GM18499 (cell line): ENCODE measurements around the gene NTNG1.

Experiments
- ATAC-seq: cut with Tn5 transposase; IDR thresholded peaks from one replicate; pipeline ENCODE4 v1.9.1; 2021; ENCODE audit warnings: moderate number of reproducible peaks; ENCODE audit not compliant: insufficient read depth, unreplicated experiment

NTNG1 gene

DNA sequence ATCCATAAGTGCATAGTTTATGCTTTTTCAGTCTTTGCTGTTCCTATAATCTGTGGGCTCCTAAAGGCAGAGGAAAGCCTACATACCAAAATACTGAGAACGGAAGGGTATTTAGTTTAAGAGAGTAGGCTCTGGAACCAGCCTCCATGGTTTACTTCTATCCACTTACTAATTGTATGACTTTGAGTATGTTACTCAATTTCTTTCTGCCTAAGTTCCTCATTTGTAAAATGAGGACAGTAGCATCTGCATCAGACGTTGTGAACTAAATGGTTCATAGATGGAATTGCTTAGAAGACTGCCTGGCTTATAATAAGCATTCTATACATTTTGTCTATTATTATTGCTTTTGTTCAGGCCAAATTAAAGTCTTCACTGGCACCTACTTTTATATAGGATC is 111.0 kb downstream of the NTNG1 start:
- ATAC-seq, result no peak

DNA sequence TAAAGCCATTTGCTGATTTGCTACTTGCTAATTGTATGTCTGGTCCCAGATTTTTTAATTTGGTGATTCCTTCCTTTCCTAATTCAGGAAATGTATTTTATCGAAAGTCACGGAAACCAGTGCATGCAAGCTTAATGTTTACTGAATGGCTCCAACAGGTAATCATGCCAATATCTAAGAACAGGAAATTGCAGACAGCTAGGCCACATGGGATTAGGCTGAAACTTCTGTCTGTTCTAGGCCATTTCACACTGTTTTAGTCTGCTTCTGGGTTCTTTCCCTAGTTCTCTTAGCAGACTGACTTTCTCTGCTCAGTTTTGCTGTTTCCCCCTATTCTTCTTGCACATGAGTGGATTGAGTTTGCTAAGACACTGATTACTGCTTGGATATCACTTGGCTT is 111.4 kb downstream of the NTNG1 start:
- ATAC-seq, result no peak

DNA sequence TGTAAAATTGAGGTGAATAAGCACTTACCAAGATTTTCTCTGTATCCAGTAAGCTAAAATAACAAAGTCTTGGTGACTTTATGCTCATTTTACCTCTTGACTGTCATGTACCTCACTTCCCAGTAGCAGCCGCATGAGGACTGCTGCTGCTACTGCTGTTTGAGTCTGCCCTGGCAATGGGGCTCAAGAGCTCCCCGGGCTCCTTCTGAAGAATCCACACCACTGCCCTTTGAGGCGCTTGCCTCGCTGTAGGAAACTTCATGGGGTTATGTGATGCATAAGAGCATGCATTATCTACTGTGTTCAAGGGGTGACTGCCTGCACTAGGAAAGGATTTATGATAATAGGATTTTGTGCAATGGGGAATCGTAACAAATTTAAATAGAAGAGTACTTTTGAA is 113.5 kb downstream of the NTNG1 start:
- no peak for ATAC-seq

DNA sequence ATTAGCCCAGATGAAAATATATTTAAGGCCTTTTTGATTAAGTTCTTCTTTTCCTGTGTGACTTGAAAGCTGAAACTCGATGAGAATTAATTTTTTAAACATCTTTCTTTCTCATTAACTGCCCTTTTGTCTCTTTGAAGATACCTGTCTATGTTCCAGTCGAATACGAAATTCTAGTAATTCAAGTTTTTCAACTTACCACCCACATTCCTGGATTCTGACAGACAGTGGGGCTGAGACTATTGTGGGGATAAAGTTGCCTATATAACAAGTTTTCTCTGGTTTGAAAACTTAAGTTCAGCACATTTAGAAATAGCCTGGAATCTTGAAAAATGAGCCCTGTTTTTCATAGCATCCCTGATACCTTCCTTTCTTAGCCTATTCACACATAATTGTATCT is 114.6 kb downstream of the NTNG1 start:
- ATAC-seq, result no peak

DNA sequence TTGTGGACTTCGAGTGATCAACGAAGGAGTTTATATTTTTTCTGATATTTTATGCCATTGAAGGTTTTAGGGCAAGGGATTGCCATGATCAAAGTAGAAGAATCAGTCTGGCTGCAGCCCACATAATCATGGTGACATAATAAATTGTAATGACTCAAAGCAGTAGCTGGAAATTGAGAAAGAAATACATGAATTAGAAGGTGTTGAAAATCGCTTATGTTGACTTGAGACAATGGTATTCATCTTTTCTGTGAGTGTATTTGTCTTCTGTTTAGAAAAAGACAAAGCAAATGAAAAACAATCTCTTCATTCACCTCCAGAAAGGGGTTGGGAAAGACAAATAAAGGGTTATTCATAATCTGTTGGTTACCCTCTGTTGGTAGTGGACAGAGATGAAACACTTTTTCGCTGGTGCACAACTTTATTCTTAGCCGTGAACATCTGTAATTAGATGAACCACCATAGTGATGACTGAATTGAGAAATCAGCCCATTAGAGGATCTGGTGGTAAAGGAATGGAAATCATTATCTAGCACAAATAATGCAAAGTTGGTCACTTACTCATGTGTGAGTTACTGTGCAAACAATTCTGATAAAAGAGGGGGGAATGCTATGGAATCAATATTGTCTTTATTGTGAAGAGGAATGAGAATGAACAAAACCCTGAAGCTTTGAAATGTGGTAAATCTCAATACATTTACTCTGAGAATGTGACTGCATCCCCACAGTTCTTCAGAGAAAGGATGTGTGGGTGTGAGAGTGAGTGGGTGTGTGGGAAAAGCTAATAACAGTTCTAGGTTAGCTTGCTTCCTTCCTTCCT is 121.8 kb downstream of the NTNG1 start:
- no peak for ATAC-seq

DNA sequence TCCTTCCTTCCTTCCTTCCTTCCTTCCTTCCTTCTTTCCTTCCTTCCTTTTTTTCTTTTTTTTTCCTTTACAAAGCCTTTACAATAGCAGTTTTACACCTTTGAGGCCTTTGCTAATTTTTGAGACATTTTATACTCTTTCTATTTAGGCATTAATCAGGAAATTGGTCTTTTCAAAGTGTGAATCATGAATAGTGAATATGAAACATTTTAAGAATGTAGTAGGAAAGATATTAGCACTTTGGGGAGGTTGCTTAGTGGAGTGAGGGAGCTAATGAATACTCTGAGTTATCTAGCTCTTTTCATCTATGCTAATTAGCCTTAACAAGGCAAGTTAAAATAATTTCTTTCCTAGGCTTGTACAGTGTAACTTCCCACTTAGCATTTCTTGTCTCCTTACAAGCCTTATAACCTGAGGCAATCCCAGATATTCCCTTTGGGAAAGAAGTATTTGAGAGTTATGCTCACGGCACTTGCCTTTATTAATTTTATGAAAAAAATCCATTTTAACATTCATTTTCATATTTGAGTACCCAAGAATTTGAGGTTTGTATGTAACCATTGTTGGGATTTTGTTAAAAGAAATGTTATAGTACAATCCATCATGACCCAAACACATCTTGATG is 122.6 kb downstream of the NTNG1 start:
- ATAC-seq, result no peak

DNA sequence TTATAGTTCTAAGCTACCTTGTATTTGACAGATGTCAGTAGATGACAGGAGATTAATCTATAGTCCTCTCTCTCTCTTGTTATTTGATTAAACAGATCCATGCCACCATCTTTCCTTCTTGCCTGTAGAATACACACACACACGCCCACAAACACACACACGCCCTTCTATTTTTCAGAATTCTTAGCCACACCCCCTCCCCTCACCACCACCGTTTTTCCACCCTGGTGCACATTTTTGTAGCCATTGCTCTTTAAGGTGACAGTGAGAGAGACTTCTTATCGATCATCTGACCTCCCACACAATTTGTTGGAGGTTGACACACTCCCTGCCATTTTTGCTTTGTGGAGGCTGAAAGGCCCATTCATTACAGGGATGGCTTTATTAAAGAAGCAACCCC is 123.2 kb downstream of the NTNG1 start:
- ATAC-seq, result no peak

DNA sequence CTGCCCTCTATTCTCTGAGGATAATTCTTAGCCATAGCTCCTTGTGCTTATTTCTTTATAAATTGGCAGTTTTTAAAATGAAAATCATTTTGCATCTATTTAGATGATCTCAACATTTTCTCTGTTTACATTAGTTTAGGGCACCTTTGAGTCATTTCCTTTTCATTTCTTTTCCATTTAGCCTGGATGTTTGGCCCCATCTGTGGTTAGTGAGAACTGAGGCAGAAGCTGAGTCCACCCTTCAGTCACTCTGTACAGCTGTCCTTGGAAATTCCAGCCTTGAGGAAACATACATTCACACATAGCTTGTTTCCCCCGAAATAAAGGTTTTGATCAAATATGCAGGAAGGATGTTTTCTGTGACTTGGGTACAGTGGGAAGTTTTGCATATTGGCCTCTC is 123.7 kb downstream of the NTNG1 start:
- ATAC-seq, result no peak

DNA sequence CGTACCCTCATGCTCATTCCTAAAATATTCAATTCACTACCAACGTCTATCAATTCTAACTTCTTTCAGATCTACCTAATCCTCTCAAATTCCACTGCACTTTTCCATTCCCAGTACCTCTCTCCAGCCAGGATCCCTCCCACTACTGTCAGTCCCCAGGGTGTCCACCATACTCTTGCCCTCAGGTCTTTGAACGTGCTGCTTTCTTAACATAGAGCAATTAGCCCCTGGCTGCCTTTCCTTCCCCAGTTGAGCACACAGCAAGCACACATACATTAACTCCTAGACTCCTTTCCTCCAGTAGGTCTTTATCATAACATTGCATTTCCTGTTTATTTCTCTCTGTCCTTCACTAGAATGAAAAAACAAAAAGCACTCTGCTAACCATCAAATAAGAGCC is 126.7 kb downstream of the NTNG1 start:
- ATAC-seq, result no peak

DNA sequence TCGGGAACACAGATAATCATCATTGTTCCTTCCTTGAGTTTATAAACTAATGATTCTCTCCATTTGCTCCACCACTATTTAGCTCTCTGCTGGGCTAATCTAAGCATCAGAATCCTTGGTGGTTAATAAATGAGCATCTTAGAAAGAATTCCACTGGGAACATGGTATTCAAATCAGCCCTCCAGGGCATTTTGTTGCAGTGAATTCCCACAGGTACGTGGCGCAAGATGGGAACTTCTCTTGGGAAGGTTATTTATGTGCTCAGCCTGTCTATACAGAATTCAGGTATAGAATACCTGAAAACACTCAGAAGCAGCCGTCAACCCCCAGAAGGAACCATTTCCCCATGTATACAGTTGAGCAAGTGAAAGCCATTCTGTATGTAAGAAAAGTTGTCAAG is 131.5 kb downstream of the NTNG1 start:
- no peak for ATAC-seq

DNA sequence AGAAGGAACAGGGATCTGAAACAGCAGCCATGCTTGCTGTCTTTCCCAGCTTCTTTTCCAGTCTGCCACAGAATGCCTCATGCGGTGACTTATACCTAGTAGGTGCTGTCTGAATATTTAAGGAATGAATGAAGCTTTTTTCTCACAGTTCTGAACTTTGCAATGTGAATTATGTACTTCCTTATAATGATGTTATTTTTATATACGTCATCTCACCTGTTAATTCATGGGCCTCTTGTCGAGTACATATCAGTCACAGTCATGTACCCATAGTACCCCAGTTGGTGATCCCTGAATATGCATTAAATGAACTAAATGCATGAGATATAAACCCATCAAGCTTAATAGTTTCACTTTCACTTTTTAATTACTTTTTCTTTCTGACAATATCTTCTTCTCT is 132.7 kb downstream of the NTNG1 start:
- ATAC-seq, result no peak

DNA sequence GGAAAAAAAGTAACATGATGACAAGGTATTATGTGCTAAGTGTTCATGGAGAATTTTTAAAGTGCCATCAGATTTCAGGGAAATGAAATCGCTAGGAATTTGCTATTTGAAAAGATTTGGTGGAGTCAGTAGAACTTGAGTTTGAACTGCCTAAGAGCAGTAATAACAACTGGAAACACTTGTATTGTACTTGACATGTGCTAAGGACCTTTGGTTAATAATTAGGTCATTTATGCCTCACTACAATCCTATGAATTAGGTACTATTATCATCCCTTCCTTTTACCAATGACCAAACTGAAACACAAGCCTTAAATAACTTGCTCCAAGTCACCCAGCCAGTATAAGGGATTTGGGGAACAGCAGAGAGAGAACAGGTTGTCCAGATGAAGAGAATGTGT is 133.4 kb downstream of the NTNG1 start:
- no peak for ATAC-seq

DNA sequence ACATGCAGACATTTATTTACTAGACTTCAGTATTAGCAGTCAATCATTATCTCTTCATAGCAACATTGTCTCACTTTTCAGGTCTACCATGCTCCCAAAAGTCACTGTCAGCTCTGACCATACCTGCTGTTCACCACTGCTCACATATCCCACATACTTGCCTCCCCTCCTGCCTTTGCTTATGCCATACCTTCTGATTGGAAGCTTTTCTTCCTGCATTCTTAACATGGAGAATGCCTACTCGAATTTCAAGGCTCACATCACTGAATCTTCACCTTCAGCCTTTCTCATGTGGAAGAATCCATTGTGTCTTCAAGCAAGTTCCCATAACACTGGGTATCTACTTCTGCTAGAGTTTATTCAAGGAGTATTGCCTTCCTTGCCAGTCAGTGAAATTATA is 135.4 kb downstream of the NTNG1 start:
- no peak for ATAC-seq

DNA sequence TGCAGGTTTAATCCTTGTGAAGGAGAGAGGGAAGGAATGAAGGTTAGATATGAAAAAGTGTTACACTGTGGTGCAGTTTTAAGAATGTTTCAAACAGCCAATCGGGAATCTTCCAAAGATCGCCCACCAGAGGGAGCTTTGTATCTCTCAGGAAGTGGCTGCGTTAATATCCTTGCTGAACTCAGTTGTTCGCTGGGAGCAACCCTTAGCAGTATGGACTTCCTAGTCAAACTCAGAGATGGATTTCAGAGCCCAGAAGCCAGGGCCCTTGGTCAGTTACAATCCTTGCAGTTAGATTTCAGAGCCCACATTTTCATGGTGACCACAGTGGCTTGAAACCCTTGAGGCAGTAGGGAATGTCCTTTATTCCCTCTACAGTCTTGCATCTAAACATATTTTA is 136.2 kb downstream of the NTNG1 start:
- no peak for ATAC-seq

DNA sequence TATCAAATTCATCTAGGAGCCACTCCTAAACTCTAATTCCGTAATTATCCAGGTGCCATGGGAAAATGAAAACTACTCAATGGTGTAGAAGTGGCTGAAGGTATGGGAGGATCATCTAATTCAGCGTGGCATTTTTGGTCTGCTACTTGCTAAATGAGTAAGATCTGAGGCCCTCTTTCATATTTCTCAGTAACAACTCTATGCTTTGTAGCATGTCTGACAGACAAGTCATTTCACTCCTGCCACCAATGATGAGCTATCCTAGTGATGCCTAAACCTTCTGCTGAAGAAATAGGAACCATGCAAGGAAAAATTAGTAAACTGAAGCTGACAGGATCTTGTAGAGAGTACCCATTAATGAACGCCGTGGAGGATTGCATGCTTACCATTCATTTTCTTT is 145.3 kb downstream of the NTNG1 start:
- no peak for ATAC-seq

DNA sequence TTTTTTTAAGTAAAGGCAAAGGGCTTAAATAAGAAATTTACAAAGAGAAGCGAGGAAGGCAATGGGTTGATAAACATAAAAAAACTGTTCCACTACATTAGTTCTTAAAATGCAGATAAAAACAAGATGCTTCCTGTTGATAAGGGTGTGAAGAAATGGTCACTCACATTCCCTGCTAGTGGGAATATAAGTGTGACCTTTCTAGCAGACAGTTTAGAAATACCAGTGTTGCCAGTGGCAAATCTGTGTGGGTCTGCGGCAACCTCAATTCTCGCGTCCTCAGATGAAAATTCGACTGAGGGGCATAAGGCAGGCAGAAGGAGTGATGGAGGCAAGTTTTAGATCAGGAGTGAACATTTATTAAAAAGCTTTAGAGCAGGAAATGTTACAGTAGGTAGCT is 151.1 kb downstream of the NTNG1 start:
- no peak for ATAC-seq

DNA sequence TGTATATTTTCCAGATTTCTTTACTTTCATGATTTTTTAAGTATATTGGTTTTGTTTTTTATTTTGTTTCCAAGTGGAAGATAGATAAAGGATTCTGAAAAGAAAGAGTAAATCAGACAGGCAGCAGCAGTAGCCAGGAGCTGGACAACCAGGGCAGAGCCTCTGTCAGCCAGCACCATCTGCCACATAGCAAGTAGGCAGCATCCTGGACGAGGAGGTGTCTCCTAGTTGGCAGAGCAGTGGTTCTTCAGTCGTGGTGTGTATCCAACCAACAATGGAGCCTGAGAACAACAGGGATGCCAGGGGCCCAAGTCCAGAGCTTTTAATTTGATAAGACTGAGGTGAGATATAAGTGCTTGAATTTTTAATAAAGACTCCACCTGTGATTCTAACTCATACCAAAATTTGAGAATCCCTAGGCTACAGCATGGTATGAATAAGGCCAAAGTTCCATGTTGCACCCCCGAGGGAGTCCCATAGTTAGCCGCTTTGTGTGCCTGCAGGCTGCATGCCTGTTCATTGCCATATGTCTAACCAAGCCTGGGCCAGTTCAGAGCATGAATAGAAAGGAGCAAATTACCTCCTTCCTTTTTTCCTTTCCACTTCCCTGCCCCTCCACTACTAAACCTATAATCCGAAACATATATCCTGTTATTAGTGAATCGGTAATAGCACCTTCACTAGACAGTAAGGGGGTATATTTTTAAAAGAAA is 153.2 kb downstream of the NTNG1 start:
- no peak for ATAC-seq

DNA sequence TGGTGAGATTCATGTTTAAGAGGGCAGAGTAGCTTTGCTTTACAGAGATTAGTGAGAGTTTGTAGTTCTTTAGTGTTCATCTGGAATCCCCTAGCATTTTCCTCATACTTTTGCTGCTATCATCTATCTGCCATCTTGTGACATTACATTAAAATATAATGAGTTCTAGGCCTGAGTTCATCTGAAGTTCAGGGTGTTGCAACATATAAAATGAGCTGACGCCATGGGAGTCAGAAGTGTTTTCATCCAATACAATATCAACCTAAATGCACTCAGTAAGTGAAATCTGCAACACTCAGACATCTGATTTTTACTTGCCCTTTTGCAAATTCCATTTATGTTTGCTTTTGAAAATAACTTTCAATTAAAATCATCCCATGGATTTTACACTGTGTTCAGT is 153.8 kb downstream of the NTNG1 start:
- no peak for ATAC-seq

DNA sequence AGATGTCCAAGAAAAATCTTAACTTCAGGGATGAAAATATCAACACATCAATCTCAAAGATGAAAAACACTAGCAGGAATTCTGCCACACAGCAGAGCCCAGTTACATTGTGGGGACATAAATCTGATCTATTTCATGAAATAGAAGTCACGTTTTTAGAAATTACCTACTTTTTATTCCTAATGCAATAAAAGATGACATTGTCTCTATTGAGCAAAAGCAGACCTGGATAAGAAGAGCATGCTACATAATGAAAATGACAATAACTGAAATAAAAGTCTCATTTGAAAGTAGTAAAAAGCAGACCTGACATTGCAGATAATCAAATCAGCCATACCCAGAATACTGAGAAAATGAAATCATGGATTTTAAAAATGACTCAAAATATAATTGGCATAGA is 156.8 kb downstream of the NTNG1 start:
- no peak for ATAC-seq

DNA sequence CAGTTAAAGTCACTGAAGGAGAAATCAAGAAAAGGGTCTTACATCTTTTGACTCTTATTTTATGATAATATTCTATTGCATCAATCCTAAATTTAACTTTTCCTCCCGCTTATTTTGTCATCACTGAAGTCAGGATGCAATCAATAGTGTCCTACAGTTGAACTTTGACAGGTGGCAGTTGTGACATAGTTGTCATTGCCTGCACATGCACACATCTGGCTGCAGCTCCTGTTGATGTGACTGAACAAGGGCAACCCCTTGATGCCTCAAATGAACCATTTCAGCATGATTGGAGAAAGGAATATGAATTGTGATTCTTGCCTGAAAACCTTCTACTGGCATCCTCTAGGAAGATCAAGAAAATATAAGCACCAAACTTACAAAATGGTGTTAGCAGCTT is 157.7 kb downstream of the NTNG1 start:
- ATAC-seq, result no peak

DNA sequence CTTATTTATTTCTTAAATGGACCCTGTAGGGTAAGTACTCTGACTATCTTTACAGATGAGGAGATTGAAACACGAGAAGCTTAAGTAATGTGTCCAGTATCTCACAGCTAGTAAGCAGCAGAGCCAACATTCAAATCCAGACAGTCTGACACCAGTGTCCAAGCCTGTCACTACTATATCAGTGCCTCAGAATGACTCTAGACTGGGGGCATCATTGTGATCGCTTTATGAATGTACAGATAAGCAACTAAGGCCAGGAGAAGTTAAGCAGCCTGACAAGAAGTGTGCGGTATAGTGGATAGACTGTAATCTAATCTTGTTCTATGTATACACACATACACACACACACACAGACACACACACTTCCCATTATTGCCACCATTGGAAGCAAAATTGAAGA is 158.7 kb downstream of the NTNG1 start:
- ATAC-seq, result no peak

DNA sequence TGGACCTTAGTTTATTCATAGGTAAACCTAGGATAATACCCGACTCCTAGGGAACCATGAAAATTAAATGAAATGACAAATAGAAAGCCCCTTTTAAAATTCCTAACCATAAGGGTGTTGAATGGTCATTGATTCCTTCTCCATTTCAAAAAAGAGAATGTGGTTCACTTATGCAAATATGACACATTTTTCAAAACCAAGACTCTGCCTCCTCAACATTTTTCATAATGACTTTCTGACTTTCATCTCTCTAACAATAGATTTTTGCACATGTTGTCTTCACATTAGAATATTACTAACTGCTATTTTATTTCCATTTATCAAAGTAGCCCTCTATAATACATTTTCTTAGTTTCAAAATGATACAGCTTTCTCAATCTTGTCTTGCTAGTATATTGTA is 169.1 kb downstream of the NTNG1 start:
- ATAC-seq, result no peak
